B cell (primary cell): ENCODE measurements around the gene ARMC9. TPM values are rescaled to one million over a fixed set of nuclear protein-coding genes. Genes with fewer than 3 reads are reported as not detected.
"Not testable (repeated sequence)": the region's sequence is repeated elsewhere in the genome, so short reads cannot be mapped to it uniquely, and the experiment has no call there.

Experiments
- ATAC-seq: fragments of 200-7000 bp; cut with Tn5 transposase; one replicate; pipeline ENCODE4 v1.10.0; 2021; ENCODE audit warnings: low read depth, mild to moderate bottlenecking, moderate number of reproducible peaks, moderate library complexity
- CTCF ChIA-PET: fragments of 350-600 bp; sonication (Branson Sonifier 250); formaldehyde crosslinking; loops from one replicate; lab custom pipeline; 2021; ENCODE audit warnings: antibody characterized with exemption, inconsistent platforms; lab: Charles Lee
- POLR2A ChIA-PET: fragments of 350-600 bp; sonication (Branson Sonifier 250); formaldehyde crosslinking; loops from one replicate; lab custom pipeline; 2021; ENCODE audit warnings: antibody characterized with exemption; lab: Charles Lee
- DNase-seq: peaks from one replicate; pipeline ENCODE4 v3.0.0; 2013
- H2AFZ ChIP-seq: 2 replicates; pipeline ENCODE4 v1.6.1; 2012; ENCODE audit warnings: mild to moderate bottlenecking, low read depth, low read length; ENCODE audit not compliant: insufficient read depth, poor library complexity, severe bottlenecking
- H3K27ac ChIP-seq, 2 donors: 1 replicate in 1 of 2; 2 replicates in 1 of 2; pipeline ENCODE4 v1.5.1; 2012 to 2013; ENCODE audit warnings: low read length in 2 of 2, mild to moderate bottlenecking in 2 of 2, moderate library complexity in 1 of 2
- H3K27me3 ChIP-seq, 4 experiments: fragments of 200-600 bp in 1 of 4; sonication (generic) in 1 of 4; replicated peaks in 1 of 4; 1 replicate in 2 of 4; 2 replicates in 2 of 4; pipeline versions ENCODE4 v1.6.1 to v1.7.0; 2013 to 2016; ENCODE audit warnings: low read length in 3 of 4, mild to moderate bottlenecking in 2 of 4, mixed read lengths in 1 of 4, moderate library complexity in 1 of 4; ENCODE audit not compliant: insufficient read depth in 4 of 4, control insufficient read depth in 3 of 4; ENCODE audit errors: control extremely low read depth in 1 of 4
- H3K36me3 ChIP-seq, 2 experiments: replicated peaks in 1 of 2; 1 replicate in 1 of 2; 2 replicates in 1 of 2; pipeline versions ENCODE4 v1.6.1 to v1.7.1; 2013; ENCODE audit warnings: low read length in 1 of 2; ENCODE audit not compliant: insufficient read depth in 2 of 2, control insufficient read depth in 1 of 2; ENCODE audit errors: control extremely low read depth in 1 of 2, extremely low read depth in 1 of 2
- H3K4me1 ChIP-seq, 2 donors: fragments of 200-600 bp in 1 of 2; sonication (generic) in 1 of 2; 1 replicate in 1 of 2; 2 replicates in 1 of 2; pipeline versions ENCODE4 v1.5.1 to v1.6.1; 2013 to 2017; ENCODE audit warnings: low read length in 2 of 2; ENCODE audit not compliant: control insufficient read depth in 2 of 2, insufficient read depth in 2 of 2
- H3K4me2 ChIP-seq: replicated peaks from 2 replicates; pipeline ENCODE3; 2012; ENCODE audit warnings: mild to moderate bottlenecking, low read depth, low read length; ENCODE audit not compliant: poor library complexity, severe bottlenecking
- H3K4me3 ChIP-seq, 5 experiments: fragments of 200-600 bp in 1 of 5; sonication (generic) in 1 of 5; 1 replicate in 3 of 5; 2 replicates in 2 of 5; pipeline versions ENCODE4 v1.5.1 to v1.7.0; 2011 to 2016; ENCODE audit warnings: low read length in 4 of 5, mild to moderate bottlenecking in 4 of 5, low read depth in 2 of 5, control low read depth in 1 of 5, moderate library complexity in 1 of 5; ENCODE audit not compliant: insufficient read depth in 1 of 5; ENCODE audit errors: control extremely low read depth in 1 of 5, extremely low read depth in 1 of 5
- H3K79me2 ChIP-seq: fragments of 200-600 bp; sonication (generic); one replicate; pipeline ENCODE4 v1.6.0; 2016; ENCODE audit warnings: low read length; ENCODE audit not compliant: control insufficient read depth, insufficient read depth
- H3K9ac ChIP-seq: fragments of 200-600 bp; sonication (generic); 2 replicates; pipeline ENCODE4 v1.6.1; 2017; ENCODE audit warnings: mild to moderate bottlenecking, low read length, moderate library complexity
- H3K9me3 ChIP-seq, 3 donors: one replicate each; pipeline versions ENCODE4 v1.6.1 to v1.7.1; 2013; ENCODE audit warnings: low read length in 2 of 3; ENCODE audit not compliant: control insufficient read depth in 2 of 3, insufficient read depth in 1 of 3; ENCODE audit errors: control extremely low read depth in 1 of 3
- H4K20me1 ChIP-seq: 2 replicates; pipeline ENCODE4 v1.6.0; 2012; ENCODE audit warnings: mild to moderate bottlenecking, low read length; ENCODE audit not compliant: insufficient read depth, control insufficient read depth, poor library complexity, severe bottlenecking
- H3K27ac Mint-ChIP-seq: one replicate; pipeline ENCODE4 v1.8.0; 2021; ENCODE audit warnings: mixed read lengths
- H3K27me3 Mint-ChIP-seq: one replicate; pipeline ENCODE4 v1.8.0; 2021; ENCODE audit warnings: mixed read lengths
- H3K4me1 Mint-ChIP-seq: one replicate; pipeline ENCODE4 v1.8.0; 2021; ENCODE audit warnings: mixed read lengths
- H3K4me3 Mint-ChIP-seq: one replicate; pipeline ENCODE4 v1.8.0; 2021; ENCODE audit warnings: mixed read lengths
- H3K9me3 Mint-ChIP-seq: one replicate; pipeline ENCODE4 v1.8.0; 2022; ENCODE audit warnings: mixed read lengths; ENCODE audit not compliant: insufficient read depth
- WGBS: methylation state at CpG from one replicate; pipeline ENCODE4 v1.1.5; 2013; ENCODE audit warnings: missing lambda C conversion rate; ENCODE audit not compliant: insufficient coverage; 5-methylcytosine and 5-hydroxymethylcytosine counted together
- intact Hi-C: fragments of 100-400 bp; cut with micrococcal nuclease; formaldehyde crosslinking; loops from one replicate; pipeline ENCODE4 v1.10.0; 2022
- polyA plus RNA-seq: library from polyadenylated mRNA; depleted of rRNA; stranded (reverse); fragments of >200 nt; gene quantifications from 2 replicates; pipeline ENCODE4 v1.2.3, GENCODE V29; 2012
- total RNA-seq, 2 donors: library from RNA; stranded (reverse); fragments of 120-200 nt in 1 of 2; gene quantifications; 1 replicate in 1 of 2; 2 replicates in 1 of 2; pipeline versions ENCODE4 v1.2.3 to v1.2.4, GENCODE V29; 2013 to 2022
- TF ChIP-seq, protein P1 (sequence below): fragments of 200-600 bp; IDR thresholded peaks from one replicate; pipeline ENCODE4 v1.8.0; 2022; ENCODE audit warnings: antibody characterized with exemption, mild to moderate bottlenecking

The ARMC9 gene
- total and polyA plus RNA-seq, 2 donors (not counting 1 experiment from before 2014, with no cell fraction given) = 0.40 to 5.4 TPM

DNA sequence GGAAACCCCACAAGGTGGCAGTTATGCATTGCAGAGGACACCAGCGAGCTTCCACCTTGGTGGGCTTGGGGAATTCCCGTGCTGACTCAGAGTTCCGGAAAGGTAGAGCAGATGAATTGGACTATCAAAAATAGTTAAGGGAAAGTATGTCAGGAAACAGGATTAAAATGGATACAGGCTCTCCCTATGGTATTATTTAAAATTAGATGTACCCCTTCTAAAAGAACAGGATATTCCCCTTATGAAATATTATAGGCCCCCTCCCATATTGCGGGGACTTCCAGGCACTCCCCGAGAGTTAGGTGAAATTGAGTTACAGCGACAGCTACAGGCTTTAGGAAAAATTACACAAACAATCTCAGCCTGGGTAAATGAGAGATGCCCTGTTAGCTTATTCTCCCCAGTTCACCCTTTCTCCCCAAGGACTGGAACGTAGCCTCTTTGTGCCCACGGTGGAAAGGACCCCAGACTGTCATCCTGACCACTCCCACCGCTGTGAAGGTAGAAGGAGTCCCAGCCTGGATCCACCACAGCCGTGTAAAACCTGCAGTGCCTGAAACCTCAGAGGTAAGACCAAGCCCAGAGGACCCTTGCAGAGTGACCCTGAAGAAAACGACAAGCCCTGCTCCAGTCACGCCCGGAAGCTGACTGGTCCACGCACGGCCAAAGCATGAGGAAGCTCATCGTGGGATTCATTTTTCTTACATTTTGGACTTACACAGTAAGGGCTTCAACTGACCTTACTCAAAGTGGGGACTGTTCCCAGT is 207.4 kb downstream of the ARMC9 start:
- H3K4me3 Mint-ChIP-seq = peak overlapping the region; percentile 66
- H3K27ac Mint-ChIP-seq = peak overlapping the region; percentile 71
- POLR2A ChIA-PET = interaction anchor here (1.7 kb wide), 1 partner anchor 12 kb away, joined by 8 read pairs; no protein-coding TSS in a partner anchor
- not testable (repeated sequence) for H3K79me2 ChIP-seq, H3K27me3 ChIP-seq, H3K9ac ChIP-seq, H3K4me3 ChIP-seq, H3K36me3 ChIP-seq, H3K9me3 ChIP-seq, H3K27ac ChIP-seq, H3K9me3 Mint-ChIP-seq, H3K27me3 Mint-ChIP-seq, H4K20me1 ChIP-seq, H3K4me1 ChIP-seq, H3K4me2 ChIP-seq
- ATAC-seq (peak; percentile 79), DNase-seq (peak; percentile 77)
- 11% methylated on average over 8 of the region's 16 CpGs for whole genome bisulfite sequencing
- TF ChIP-seq, protein P1, sequence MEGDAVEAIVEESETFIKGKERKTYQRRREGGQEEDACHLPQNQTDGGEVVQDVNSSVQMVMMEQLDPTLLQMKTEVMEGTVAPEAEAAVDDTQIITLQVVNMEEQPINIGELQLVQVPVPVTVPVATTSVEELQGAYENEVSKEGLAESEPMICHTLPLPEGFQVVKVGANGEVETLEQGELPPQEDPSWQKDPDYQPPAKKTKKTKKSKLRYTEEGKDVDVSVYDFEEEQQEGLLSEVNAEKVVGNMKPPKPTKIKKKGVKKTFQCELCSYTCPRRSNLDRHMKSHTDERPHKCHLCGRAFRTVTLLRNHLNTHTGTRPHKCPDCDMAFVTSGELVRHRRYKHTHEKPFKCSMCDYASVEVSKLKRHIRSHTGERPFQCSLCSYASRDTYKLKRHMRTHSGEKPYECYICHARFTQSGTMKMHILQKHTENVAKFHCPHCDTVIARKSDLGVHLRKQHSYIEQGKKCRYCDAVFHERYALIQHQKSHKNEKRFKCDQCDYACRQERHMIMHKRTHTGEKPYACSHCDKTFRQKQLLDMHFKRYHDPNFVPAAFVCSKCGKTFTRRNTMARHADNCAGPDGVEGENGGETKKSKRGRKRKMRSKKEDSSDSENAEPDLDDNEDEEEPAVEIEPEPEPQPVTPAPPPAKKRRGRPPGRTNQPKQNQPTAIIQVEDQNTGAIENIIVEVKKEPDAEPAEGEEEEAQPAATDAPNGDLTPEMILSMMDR = peak; percentile 72
- peaks cover 16% of the 10 kb centered on the region for H3K4me1 Mint-ChIP-seq
- peak overlapping the region; percentile 38 for H2AFZ ChIP-seq
- CTCF ChIA-PET = interaction anchor here (0.6 to 21.6 kb wide), 19 partner anchors 9 to 303 kb away, joined by 3 to 325 read pairs (median 4); partner anchors contain the start of gene B3GNT7
- intact Hi-C loops = loop anchor here (1.0 kb wide), 4 partner anchors 12 to 178 kb away; no protein-coding TSS in a partner anchor

DNA sequence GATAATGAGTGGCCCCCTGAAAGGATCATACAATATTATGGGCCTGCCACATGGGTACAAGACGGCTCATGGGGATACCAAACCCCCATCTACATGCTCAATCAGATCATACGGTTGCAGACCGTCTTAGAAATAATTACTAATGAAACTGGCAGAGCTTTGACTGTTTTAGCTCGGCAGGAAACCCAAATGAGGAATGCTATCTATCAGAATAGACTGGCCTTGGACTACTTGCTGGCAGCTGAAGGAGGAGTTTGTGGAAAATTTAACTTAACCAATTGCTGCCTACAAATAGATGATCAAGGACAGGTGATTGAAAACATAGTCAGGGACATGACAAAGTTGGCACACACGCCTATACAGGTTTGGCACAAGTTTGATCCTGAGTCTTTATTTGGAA is 209.3 kb downstream of the ARMC9 start:
- H3K4me2 ChIP-seq, ATAC-seq, H3K9me3 ChIP-seq, H3K9ac ChIP-seq, H3K4me3 ChIP-seq, H3K27me3 ChIP-seq, H3K4me3 Mint-ChIP-seq, intact Hi-C loops, H3K27ac ChIP-seq, H3K27ac Mint-ChIP-seq, H2AFZ ChIP-seq, H3K36me3 ChIP-seq, H3K27me3 Mint-ChIP-seq, H3K79me2 ChIP-seq, POLR2A ChIA-PET, H3K9me3 Mint-ChIP-seq, DNase-seq, H4K20me1 ChIP-seq: not testable (repeated sequence)
- CTCF ChIA-PET = interaction anchor here (1.0 to 21.6 kb wide), 11 partner anchors 13 to 304 kb away, joined by 3 to 325 read pairs (median 6); partner anchors contain the start of gene B3GNT7
- H3K4me1 Mint-ChIP-seq = peaks cover 23% of the 10 kb centered on the region
- H3K4me1 ChIP-seq = peaks cover 15 to 17% of the 10 kb centered on the region in 2 donors
- WGBS = 100% methylated on average over 1 of the region's 5 CpGs

DNA sequence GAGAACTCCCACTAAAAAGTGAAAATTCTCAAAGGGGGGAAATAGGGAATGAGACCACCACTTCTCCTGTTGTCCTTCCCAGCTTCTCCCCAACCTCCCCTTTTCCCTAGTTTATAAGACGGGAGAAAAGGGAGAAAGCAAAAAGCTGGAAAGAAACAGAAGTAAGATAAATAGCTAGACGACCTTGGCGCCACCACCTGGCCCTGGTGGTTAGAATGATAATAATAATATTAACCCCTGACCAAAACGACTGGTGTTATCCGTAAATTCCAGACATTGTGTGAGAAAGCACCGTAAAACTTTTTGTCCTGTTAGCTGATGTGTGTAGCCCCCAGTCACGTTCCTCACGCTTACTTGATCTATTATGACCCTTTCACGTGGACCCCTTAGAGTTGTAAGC is 209.9 kb downstream of the ARMC9 start:
- ATAC-seq, H3K9ac ChIP-seq, H3K79me2 ChIP-seq, H3K27ac Mint-ChIP-seq, H3K36me3 ChIP-seq, H3K4me2 ChIP-seq, H3K9me3 ChIP-seq, H3K9me3 Mint-ChIP-seq, H3K4me3 Mint-ChIP-seq, H3K4me3 ChIP-seq, H3K27ac ChIP-seq, H2AFZ ChIP-seq, intact Hi-C loops, POLR2A ChIA-PET, DNase-seq, H3K27me3 Mint-ChIP-seq, H4K20me1 ChIP-seq: not testable (repeated sequence)
- CTCF ChIA-PET = interaction anchor here (1.0 to 21.6 kb wide), 11 partner anchors 13 to 305 kb away, joined by 3 to 325 read pairs (median 6); partner anchors contain the start of gene B3GNT7
- Histone ChIP-seq H3K4me1 (peaks cover 16 to 19% of the 10 kb centered on the region in 2 donors), H3K27me3 (peaks cover 0 to 11% (median 1%) of the 10 kb centered on the region in 4 experiments)
- peaks cover 23% of the 10 kb centered on the region for H3K4me1 Mint-ChIP-seq
- 100% methylated on average over 1 of the region's 9 CpGs for WGBS
